HG03439 (cell line): ENCODE data around the gene ASPDH.

Experiments
- ATAC-seq: cut with Tn5 transposase; IDR thresholded peaks from one replicate; pipeline ENCODE4 v1.9.1; 2021; ENCODE audit warnings: mild to moderate bottlenecking, moderate library complexity; ENCODE audit not compliant: unreplicated experiment

The ASPDH gene

GRCh38 chr19:50498219-50499056 is 15.3 kb downstream of the ASPDH start:
- no peak for ATAC-seq

GRCh38 chr19:50497022-50497405 is 16.7 kb downstream of the ASPDH start:
- no peak for ATAC-seq

DNA sequence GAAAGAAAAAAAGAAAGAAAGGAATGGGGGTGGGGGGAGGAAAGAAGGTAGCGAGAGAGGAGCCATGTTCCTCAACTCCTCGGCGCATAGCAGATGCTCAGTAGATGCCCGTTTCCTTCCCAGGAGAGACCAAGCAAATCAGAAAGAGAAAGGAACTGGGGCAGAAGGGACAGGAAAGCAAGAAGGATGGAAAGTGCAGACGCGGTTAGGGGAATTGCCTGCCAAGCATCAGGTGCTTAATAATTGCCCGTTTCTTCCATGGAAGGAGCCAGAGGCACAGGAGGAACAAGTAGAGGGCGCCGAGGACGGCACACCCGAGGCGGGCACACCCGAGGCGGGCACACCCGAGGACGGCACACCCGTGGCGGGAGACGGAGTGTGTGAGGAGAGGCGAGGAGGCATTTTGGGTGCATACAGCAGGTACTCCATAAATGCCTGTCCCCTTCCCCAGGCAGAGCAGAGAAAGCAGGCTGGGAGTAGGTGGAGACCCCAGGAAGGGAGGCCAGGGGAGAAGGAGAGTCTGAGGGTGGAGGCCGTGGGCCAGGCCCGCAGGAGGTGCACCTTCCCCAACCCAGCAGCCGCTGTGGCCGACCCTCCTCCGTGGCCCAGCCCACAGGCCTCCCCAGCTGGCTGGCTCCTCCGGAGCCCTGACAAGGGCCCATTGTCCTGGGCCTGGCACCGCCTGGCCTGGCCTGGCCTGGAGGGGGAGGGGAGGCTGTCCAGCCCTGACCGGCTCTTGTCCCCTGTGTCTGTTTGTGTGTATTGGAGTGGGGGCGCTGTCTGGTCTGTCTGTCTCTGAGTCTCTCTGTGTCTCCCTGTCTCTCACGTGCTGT is 17.3 kb downstream of the ASPDH start:
- no peak for ATAC-seq

DNA sequence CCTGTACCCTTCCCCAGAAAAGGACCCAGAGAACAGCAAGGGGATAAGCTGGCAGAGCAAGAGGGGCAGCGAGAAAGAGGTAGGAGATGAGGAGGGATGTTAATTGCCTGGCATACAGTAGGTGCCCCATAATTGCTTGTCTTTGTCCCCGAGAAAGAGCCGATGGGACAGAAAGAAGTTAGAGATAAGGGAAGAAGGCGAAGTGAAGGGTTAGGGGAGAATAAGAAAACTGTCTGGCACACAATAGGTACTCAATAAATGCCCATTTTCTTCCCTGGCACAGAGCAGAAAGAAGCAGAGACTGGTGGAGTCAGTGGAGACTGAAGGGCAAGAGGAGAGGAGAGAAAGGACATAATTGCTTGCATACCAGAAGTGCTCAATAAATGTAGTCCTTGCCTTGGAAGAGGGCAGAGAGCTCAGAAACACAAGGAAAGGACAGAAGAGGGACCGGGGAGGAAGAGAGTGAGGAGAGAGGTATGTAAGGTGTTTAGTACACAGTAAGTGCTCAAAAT is 18.6 kb downstream of the ASPDH start:
- no peak for ATAC-seq

DNA sequence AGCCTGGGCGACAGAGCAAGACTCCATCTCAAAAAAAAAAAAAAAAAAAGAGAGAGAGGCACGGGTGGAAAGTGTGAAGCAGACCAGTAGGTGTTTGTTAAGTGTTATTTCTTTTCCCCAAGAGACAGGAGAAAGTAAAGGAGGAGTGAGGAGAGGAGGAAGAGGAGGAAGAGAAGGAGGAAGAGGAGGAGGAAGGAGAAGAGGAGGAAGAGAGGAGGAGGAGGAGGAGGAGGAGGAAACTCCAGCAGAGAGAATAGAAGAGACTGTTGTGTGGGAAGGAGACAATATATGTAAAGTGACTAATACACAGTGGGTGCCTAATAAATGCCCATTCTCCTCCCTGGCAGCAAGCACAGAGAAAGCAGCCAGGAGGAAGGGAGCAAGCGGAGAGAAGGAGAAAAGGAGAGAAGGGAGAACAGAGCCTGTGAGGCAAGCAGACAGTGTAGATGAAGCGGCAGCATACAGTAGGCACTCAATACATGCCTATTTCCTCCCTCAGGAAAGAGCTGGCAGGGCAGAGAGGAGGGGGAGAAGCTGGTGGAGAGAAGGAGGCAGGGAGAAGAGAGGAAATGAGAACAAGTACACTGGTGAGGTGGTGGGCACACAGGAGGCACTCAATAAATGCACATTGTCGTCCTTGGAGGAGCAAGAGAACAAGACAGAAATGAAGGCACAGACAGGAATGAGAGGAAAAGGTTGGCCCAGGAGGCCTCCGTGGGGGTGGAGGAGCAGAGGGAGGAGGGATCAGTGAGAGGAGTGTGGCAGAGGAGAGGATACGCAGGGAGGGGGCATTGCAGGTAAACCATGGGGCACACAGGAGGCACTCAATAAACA is 19.3 kb downstream of the ASPDH start:
- no peak for ATAC-seq

DNA sequence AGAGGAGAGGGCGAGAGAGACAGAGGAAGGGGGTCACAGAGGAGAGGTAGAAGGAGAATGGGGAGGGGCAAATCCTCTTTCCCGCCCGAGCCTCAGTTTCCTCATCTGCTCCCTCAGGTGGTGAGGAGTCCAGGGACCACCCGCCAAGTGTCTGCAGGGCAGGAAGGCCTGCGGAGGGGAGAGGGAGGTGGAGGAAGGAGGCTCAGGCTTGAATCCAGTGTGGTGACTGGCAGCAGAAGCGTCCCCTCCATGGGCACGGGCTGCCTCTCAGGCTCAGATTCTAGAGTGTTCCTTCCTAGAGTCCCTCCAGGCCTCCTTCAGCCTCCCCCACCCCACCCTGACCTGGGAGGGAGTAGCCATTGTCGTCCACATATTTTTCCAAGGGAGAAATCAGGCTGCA is 20.5 kb downstream of the ASPDH start:
- ATAC-seq = no peak

- ATAC-seq = no peak
Measured at GRCh38 chr19:50492303-50493052, 21.2 kb downstream of the ASPDH start.

DNA sequence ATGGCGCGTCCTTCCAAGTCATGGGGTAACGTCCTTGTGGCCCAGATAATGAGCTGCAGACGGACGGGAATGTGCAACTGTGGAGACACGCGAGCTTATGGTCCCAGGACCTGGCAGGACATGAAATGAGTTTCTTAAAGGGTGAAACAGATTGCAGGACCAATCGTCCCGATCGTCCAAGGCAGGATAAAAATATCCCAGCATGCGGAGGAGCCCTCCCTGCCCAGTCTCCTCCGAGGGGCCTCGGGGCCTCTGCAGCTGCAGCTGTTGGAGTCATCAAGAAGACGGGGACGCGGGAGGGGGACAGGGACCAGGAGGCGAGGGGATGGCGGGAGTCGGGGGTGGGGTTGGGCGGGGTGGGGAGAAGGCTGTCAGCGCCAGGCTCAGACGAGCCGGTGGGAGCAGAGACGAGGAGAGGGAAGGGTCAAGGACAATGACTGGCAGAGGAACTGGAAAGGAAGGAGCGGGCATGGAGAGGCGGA is 22.7 kb downstream of the ASPDH start:
- no peak for ATAC-seq

GRCh38 chr19:50490411-50490811 is 23.3 kb downstream of the ASPDH start:
- no peak for ATAC-seq

- no peak for ATAC-seq
Measured at GRCh38 chr19:50489461-50490011, 24.2 kb downstream of the ASPDH start.

DNA sequence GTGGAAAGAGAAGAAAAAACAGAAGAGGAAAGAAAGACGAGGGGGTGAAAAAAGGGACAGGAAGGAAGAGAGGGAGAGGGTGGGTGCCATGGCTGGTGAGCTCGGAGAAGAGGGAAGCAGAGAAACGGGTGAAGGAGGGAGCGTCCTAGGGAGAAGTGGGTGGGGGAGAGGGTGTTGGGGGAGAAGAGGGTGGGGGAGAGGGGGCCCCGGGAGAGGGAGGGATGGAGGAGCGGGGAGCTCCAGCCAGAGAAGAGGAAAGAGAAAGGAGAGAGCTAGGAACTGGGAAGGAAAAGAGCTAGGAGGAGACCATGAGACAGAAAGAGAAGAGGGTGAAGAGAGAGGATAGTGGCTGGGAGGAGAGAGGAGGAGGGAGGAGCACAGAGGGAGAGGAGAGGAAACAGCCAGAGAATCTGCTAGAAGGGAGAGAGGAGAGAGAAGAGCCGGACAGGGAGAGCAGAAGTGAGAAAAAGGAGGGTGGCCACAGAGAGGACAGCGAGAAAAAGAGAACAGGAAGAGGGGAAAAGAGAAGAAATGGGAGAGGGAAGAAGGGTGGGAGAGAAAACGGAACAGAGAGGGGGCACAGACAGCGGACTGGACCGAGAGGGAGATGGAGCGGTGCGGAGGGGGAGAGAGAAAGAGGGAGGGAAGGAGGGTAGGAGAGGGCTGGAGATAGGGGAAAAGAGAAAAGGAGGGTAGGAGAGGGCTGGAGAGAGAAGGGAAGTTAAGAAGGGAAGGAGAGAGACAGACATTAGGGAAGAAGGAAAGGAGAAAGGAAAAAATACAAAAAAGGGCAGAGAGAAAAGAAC is 25.1 kb downstream of the ASPDH start:
- ATAC-seq = no peak

- ATAC-seq = no peak
Measured at GRCh38 chr19:50486823-50487515, 26.7 kb downstream of the ASPDH start.

DNA sequence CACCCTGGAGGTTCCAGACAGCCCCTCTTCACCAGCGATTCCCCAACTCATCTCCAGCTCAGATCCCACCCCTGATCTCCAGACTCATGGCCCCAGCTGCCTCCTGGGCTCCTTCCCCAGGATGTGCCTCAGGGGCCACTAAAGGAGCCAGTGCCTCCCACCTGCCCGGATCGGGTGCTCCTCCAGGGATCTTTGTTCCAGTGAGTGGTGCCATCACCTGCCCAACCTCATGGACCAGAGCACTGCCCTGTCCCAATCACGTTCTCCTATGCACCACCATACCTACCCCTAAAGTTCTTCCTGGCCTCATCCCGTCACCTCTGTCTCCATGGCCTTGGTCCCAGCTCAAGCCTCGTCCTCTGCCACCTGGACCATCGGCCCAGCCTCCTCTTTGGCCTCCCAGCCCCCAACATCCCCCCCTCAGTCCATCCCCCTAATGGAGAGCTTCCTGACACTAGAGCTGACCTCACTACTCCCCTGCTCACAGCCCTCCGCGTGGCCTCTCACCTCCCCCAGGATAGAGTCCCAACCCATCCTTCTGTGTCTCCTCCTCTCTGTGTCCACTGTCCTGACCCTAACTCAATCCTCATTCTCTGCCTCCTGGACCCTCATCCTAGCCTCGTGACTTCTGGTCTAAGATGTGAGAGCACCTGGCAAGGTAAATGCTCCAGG is 28.3 kb downstream of the ASPDH start:
- ATAC-seq = no peak

DNA sequence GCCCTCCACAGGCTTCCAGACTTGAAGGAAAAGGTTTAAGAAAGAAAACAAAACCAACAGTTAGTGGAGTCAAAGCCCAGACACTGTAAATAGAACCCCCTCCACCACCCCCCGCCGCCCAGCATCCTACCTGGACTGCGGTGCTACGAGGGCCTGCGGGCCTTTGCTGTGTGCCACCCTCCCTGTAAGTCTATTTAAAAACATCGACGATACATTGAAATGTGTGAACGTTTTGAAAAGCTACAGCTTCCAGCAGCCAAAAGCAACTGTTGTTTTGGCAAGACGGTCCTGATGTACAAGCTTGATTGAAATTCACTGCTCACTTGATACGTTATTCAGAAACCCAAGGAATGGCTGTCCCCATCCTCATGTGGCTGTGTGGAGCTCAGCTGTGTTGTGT is 30.8 kb downstream of the ASPDH start:
- ATAC-seq = no peak

DNA sequence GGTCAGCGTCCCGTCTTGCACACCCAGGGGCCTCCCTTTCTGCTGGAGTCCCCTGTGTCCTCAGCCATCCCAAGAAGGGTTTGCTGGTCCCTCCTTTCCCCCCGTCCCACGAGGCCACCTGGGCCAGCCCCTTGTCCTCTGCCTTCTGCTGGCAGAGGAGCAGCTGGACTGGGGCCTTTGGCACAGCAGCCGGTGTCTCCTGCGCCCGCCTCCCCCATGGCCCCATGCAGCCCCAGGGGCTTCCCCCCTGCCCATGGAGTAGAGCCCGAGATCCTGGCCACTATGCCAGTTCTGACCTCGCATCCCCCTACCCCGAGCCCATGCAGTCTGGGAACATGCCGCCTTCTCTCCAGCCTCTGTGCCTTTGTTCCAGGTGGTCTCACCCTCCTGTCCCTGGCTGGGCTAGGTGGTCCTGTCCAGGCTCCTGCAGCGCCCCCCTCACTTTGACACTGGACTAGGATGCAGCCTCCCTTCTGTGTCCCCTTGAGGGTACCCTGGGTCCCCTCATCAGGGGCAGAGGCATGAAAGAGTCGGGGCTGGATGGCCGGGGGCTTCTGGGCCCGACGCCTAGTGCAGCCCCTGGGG is 31.4 kb downstream of the ASPDH start:
- no peak for ATAC-seq

DNA sequence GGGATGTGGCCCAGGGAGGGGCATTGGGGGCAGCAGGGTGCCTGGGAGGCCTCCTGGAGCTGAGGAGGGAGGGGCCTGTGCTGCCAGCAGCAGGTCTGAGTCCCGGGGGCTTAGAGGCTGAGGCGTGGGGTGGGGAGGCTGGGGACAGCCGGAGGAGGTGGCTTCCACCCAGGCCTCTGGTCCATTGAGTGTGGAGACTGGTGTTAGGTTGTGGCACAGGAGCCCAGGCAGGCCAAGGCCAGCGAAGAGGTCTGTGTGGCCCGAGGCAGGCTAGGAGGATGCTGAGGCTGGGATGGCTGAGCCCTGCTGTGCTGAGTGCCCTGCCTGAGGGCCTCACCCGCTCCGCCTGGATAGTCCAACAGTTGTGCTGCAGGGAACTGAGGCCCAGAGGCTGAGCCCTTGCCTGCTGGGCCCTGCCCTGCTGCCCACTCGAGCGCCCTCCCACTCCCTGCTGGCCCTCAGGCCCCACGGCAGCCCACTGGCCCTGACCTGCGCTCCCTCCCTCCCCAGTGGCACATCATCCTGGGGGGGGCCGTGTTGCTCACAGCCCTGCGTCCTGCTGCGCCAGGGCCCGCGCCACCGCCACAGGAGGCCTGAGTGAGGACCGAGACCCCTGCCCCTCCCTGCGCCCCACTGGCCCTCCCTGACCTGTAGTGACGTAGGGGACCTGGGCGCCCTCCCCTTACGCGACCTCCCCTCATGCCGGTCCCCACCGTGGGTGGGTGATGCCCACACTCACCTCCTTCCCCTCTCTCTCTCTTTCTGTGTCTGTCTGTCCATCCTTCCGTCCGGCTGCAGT is 32.2 kb downstream of the ASPDH start:
- ATAC-seq = no peak
